Nephron progenitor cell (in vitro differentiated cells): Measurements from ENCODE around the gene LGALS16.
"Not testable (repeated sequence)": the region's sequence is repeated elsewhere in the genome, so short reads cannot be mapped to it uniquely, and the experiment has no call there.

Experiments
- DNase-seq: peaks from one replicate; pipeline ENCODE4 v3.0.0; 2021
- H3K27ac Mint-ChIP-seq: 2 replicates; pipeline ENCODE4 v1.8.0; 2021; ENCODE audit warnings: mild to moderate bottlenecking, moderate library complexity, mixed read lengths
- H3K27me3 Mint-ChIP-seq: 2 replicates; pipeline ENCODE4 v1.8.0; 2021; ENCODE audit warnings: mild to moderate bottlenecking, low read depth, mixed read lengths; ENCODE audit not compliant: poor library complexity
- H3K36me3 Mint-ChIP-seq: 2 replicates; pipeline ENCODE4 v1.8.0; 2021; ENCODE audit warnings: low read depth, mixed read lengths
- H3K4me1 Mint-ChIP-seq: 2 replicates; pipeline ENCODE4 v1.8.0; 2021; ENCODE audit warnings: mixed read lengths
- H3K4me3 Mint-ChIP-seq: 2 replicates; pipeline ENCODE4 v1.8.0; 2021; ENCODE audit warnings: mild to moderate bottlenecking, moderate library complexity, mixed read lengths
- H3K9me3 Mint-ChIP-seq: 2 replicates; pipeline ENCODE4 v1.8.0; 2021; ENCODE audit warnings: mild to moderate bottlenecking, moderate library complexity, mixed read lengths
- TF ChIP-seq, protein P1 (sequence below): fragments of 200-600 bp; sonication (generic); IDR thresholded peaks from 2 replicates; pipeline ENCODE4 v1.5.0; 2021; ENCODE audit warnings: antibody characterized with exemption

LGALS16 gene, protein sequence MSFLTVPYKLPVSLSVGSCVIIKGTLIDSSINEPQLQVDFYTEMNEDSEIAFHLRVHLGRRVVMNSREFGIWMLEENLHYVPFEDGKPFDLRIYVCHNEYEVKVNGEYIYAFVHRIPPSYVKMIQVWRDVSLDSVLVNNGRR

DNA sequence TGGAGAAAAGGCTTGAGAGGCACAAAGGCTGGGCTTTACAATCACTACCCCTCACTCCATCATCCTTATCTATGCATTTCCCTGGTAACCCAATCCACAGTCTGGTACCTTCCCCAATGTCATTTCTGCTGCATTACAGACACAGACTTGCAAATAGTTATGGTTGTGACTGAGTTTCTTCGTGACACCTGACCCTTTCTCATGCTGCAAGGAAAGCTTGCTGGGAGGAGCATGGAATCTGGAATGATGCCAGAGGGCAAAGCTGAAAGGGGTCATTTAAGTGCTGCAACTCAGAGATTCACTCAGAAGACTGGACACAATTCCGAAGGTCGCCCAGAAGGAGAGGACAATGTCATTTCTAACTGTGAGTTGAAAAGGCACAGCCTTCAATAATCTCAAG lies at the start of gene LGALS16:
Gene LGALS16, plus strand, starts transcription at position 301 of the 400 bp plus-strand sequence. Its CDS starts 49 bp downstream, at position 350.
- no peaks in the 10 kb centered on the region for H3K36me3 Mint-ChIP-seq
- H3K27ac Mint-ChIP-seq = no peak within 1 kb of the TSS
- DNase-seq = no peak
- H3K27me3 Mint-ChIP-seq = peaks cover 78% of the 10 kb centered on the region
- H3K9me3 Mint-ChIP-seq = no peaks in the 10 kb centered on the region
- H3K4me1 Mint-ChIP-seq = no peaks in the 10 kb centered on the region
- H3K4me3 Mint-ChIP-seq = no peak within 1 kb of the TSS
- TF ChIP-seq, protein P1, sequence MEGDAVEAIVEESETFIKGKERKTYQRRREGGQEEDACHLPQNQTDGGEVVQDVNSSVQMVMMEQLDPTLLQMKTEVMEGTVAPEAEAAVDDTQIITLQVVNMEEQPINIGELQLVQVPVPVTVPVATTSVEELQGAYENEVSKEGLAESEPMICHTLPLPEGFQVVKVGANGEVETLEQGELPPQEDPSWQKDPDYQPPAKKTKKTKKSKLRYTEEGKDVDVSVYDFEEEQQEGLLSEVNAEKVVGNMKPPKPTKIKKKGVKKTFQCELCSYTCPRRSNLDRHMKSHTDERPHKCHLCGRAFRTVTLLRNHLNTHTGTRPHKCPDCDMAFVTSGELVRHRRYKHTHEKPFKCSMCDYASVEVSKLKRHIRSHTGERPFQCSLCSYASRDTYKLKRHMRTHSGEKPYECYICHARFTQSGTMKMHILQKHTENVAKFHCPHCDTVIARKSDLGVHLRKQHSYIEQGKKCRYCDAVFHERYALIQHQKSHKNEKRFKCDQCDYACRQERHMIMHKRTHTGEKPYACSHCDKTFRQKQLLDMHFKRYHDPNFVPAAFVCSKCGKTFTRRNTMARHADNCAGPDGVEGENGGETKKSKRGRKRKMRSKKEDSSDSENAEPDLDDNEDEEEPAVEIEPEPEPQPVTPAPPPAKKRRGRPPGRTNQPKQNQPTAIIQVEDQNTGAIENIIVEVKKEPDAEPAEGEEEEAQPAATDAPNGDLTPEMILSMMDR = no peak

DNA sequence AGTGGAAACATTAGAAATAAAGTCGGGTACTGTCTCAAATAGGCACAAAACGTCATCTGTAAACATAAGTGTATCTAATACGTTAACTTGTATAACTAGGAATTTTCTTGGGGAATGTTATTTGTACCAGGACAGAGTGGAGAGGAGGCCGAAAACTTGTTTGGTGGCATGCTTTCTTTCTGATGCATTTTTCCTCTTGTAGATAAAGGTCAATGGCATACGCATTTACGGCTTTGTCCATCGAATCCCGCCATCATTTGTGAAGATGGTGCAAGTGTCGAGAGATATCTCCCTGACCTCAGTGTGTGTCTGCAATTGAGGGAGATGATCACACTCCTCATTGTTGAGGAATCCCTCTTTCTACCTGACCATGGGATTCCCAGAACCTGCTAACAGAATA lies 48.7 kb upstream of the LGALS16 start:
- H3K27ac Mint-ChIP-seq = no peak overlapping the region
- DNase-seq = no peak
- H3K36me3 Mint-ChIP-seq = no peaks in the 10 kb centered on the region
- H3K4me3 Mint-ChIP-seq = no peak overlapping the region
- H3K9me3 Mint-ChIP-seq = no peaks in the 10 kb centered on the region
- TF ChIP-seq, protein P1 = no peak
- H3K4me1 Mint-ChIP-seq = no peaks in the 10 kb centered on the region
- peaks cover 39% of the 10 kb centered on the region for H3K27me3 Mint-ChIP-seq

DNA sequence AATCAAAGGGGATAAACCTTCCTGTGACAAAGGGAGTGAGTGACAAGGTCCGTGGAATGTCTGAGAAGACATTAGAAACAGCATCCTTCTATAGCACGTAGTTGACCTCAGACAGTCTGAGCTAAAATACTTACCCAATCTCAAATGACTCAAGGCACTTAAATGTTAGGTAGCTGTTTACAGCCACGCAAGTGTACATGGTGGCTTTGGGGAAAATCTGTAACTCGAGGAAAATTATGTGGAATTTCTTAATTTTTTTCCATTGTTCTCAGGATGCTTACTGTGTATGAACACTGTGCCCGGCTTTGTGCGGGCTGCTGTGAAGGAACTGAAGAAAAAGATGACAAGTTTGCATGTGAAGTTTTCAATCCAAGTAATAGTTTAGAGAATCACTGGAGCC lies 48.2 kb upstream of the LGALS16 start:
- peaks cover 36% of the 10 kb centered on the region for H3K27me3 Mint-ChIP-seq
- H3K9me3 Mint-ChIP-seq = no peaks in the 10 kb centered on the region
- no peaks in the 10 kb centered on the region for H3K4me1 Mint-ChIP-seq
- TF ChIP-seq, protein P1 = no peak
- no peaks in the 10 kb centered on the region for H3K36me3 Mint-ChIP-seq
- DNase-seq = no peak
- H3K27ac Mint-ChIP-seq = no peak overlapping the region
- H3K4me3 Mint-ChIP-seq = no peak overlapping the region

DNA sequence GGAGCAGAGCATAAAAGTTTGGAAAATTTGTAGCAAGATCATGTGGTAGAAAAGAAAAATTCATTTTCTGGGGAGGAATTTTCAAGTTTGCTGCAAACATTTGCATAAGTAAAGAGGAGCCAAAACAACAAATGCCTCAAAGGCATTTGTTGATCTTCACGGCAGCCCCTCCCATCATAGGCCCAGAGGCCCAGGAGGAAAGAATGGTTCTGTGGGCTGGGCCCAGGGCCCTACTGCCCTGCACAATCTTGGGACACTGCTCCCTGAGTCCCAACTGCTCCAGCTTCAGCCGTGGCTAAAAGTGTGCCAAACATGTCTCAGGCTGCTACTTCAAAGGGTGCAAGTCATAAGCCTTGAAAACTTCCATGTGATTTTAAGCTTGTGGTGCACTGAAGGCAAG lies 42.1 kb upstream of the LGALS16 start:
- H3K27ac Mint-ChIP-seq = no peak overlapping the region
- DNase-seq = no peak
- TF ChIP-seq, protein P1 = no peak
- H3K27me3 Mint-ChIP-seq = peaks cover 21% of the 10 kb centered on the region
- H3K4me1 Mint-ChIP-seq = no peaks in the 10 kb centered on the region
- no peaks in the 10 kb centered on the region for H3K36me3 Mint-ChIP-seq
- no peak overlapping the region for H3K4me3 Mint-ChIP-seq
- peaks cover 14% of the 10 kb centered on the region for H3K9me3 Mint-ChIP-seq

DNA sequence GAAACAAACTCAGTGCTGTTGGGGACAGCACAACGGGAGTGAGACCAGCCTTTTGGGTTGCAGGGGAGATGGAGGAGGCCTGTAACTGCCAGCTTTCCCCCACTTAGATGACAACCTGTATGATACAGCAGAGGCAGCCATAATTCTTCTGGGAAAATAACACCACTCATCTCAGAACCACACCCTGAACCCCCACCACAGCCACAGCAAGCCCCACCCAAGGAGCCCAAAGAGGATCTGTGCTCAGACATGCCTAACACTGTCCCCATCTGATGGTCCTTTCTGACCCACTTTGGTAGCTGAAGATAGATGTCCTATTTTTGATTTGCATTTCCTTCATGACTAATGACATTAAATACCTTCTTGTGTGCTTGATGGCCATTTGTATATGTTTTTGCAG lies 38.0 kb upstream of the LGALS16 start:
- Mint-ChIP-seq H3K36me3 (no peaks in the 10 kb centered on the region), H3K4me3 (no peak overlapping the region), H3K4me1 (no peaks in the 10 kb centered on the region), H3K9me3 (peaks cover 14% of the 10 kb centered on the region), H3K27me3 (peaks cover 43% of the 10 kb centered on the region), H3K27ac (no peak overlapping the region)
- TF ChIP-seq, protein P1 = no peak
- no peak for DNase-seq

DNA sequence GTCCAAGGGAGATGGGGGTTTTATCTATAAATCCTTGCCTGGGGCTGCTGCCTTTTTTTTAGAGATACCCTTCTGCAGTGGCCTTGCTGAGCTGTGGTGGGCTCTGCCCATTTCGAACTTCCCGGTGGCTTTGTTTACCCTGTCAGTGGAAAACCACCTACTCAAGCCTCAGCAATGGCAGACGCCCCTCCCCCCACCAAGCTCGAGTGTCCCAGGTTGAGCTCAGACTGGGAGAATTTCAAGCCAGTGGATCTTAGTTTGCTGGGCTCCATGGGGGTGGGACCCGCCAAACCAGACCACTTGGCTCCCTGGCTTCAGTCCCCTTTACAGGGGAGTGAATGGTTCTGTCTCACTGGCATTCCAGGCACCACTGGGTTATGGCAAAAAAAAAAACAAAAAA lies 31.8 kb upstream of the LGALS16 start:
- no peaks in the 10 kb centered on the region for H3K36me3 Mint-ChIP-seq
- H3K27me3 Mint-ChIP-seq = peaks cover 57% of the 10 kb centered on the region
- no peak overlapping the region for H3K27ac Mint-ChIP-seq
- H3K4me1 Mint-ChIP-seq = no peaks in the 10 kb centered on the region
- H3K4me3 Mint-ChIP-seq = no peak overlapping the region
- DNase-seq = no peak
- no peaks in the 10 kb centered on the region for H3K9me3 Mint-ChIP-seq
- TF ChIP-seq, protein P1 = no peak

DNA sequence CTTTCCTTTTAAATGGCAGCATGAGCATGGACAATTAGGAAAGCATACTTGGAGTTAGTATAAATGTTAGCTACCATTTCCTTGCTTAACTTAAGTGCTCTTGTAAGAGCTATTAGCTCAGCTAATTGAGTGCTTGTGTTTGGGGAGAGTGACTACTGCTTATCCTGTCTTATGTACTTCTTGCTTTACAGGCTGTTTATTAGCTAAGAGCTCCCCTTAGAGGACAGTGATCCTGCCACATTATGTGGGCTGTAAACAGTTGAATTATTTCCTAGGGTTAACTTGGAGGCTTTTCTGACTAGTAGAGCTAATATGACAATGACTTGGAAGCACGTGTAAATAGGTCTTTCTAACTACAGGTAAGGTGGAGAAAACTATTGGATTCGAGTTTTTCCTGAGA lies 28.1 kb upstream of the LGALS16 start:
- not testable (repeated sequence) for H3K36me3 Mint-ChIP-seq, H3K4me1 Mint-ChIP-seq, H3K4me3 Mint-ChIP-seq, H3K9me3 Mint-ChIP-seq, H3K27ac Mint-ChIP-seq, DNase-seq
- H3K27me3 Mint-ChIP-seq = peaks cover 36% of the 10 kb centered on the region
